Measurements from ENCODE around the gene MYO9A.
"Not testable (repeated sequence)": the region's sequence is repeated elsewhere in the genome, so short reads cannot be mapped to it uniquely, and the experiment has no call there.

GRCh38 chr15:71998717-71999116, 119.2 kb downstream of the MYO9A start:
- TF ChIP-seq, protein P1, sequence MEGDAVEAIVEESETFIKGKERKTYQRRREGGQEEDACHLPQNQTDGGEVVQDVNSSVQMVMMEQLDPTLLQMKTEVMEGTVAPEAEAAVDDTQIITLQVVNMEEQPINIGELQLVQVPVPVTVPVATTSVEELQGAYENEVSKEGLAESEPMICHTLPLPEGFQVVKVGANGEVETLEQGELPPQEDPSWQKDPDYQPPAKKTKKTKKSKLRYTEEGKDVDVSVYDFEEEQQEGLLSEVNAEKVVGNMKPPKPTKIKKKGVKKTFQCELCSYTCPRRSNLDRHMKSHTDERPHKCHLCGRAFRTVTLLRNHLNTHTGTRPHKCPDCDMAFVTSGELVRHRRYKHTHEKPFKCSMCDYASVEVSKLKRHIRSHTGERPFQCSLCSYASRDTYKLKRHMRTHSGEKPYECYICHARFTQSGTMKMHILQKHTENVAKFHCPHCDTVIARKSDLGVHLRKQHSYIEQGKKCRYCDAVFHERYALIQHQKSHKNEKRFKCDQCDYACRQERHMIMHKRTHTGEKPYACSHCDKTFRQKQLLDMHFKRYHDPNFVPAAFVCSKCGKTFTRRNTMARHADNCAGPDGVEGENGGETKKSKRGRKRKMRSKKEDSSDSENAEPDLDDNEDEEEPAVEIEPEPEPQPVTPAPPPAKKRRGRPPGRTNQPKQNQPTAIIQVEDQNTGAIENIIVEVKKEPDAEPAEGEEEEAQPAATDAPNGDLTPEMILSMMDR (IDR thresholded peaks at IDR 0.05), result not testable (repeated sequence)
- not testable (repeated sequence) for TF ChIP-seq POLR2A (IDR thresholded peaks at IDR 0.05)
